ENCODE measurements around the gene CSTPP1.

- TF ChIP-seq CTCF (IDR thresholded peaks at IDR 0.05) (no peak), POLR2A (IDR thresholded peaks at IDR 0.05) (no peak)
Measured at GRCh38 chr11:47207459-47207858, 270.9 kb downstream of the CSTPP1 start.

Data from Peyer's patch (tissue), 4 donors.